Activated CD8-positive, alpha-beta T cell treated with anti-CD3 and anti-CD28 coated beads for 36 hours (primary cell): ENCODE results near the gene NR0B2. TPM values are rescaled to one million over a fixed set of nuclear protein-coding genes. Genes with fewer than 3 reads are reported as not detected.

Experiments
- ATAC-seq: fragments of 200-7000 bp; cut with Tn5 transposase; one replicate; pipeline ENCODE4 v1.10.0; 2021; ENCODE audit warnings: mild to moderate bottlenecking, moderate library complexity
- CTCF ChIA-PET: fragments of 350-600 bp; sonication (Branson Sonifier 250); formaldehyde crosslinking; loops from one replicate; lab custom pipeline; 2021; ENCODE audit warnings: antibody characterized with exemption; lab: Charles Lee
- POLR2A ChIA-PET: fragments of 350-600 bp; sonication (Branson Sonifier 250); formaldehyde crosslinking; loops from one replicate; lab custom pipeline; 2021; ENCODE audit warnings: antibody characterized with exemption; lab: Charles Lee
- DNase-seq: peaks from one replicate; pipeline ENCODE4 v3.0.0-alpha.2; 2020
- H3K27ac Mint-ChIP-seq: one replicate; pipeline ENCODE4 v1.8.0; 2021; ENCODE audit warnings: mild to moderate bottlenecking, mixed read lengths
- H3K27me3 Mint-ChIP-seq: one replicate; pipeline ENCODE4 v1.8.0; 2021; ENCODE audit warnings: mixed read lengths
- H3K36me3 Mint-ChIP-seq: one replicate; pipeline ENCODE4 v1.8.0; 2021; ENCODE audit warnings: low read depth, mixed read lengths
- H3K4me1 Mint-ChIP-seq: one replicate; pipeline ENCODE4 v1.8.0; 2021; ENCODE audit warnings: low read depth, mixed read lengths
- H3K4me3 Mint-ChIP-seq: one replicate; pipeline ENCODE4 v1.8.0; 2021; ENCODE audit warnings: mild to moderate bottlenecking, moderate library complexity, mixed read lengths
- H3K9me3 Mint-ChIP-seq: one replicate; pipeline ENCODE4 v1.8.0; 2021; ENCODE audit warnings: mixed read lengths
- CTCF ChIP-seq: fragments of 200-600 bp; IDR thresholded peaks from one replicate; pipeline ENCODE4 v1.8.0; 2022; ENCODE audit warnings: antibody characterized with exemption, mild to moderate bottlenecking
- intact Hi-C: fragments of 100-400 bp; cut with micrococcal nuclease; formaldehyde crosslinking; loops from one replicate; pipeline ENCODE4 v1.10.0; 2022
- total RNA-seq, 2 experiments: library from RNA; stranded (reverse); gene quantifications; one replicate each; pipeline ENCODE4 v1.2.3, GENCODE V29; 2021

The NR0B2 gene
- total RNA-seq, 2 experiments from 2014 or later, result not detected

- ChIA-PET POLR2A (interaction anchor here (0.6 to 6.0 kb wide), 21 partner anchors 8 to 1080 kb away, joined by 3 to 91 read pairs (median 3); partner anchors contain the start of genes GPN2, MTFR1L, NR0B2 and NUDC), CTCF (interaction anchor here (0.9 to 3.5 kb wide), 8 partner anchors 10 to 144 kb away, joined by 3 to 11 read pairs (median 4); partner anchors contain the start of genes GPN2 and PIGV)
- peak within 1 kb of the TSS; percentile 100 for H3K27ac Mint-ChIP-seq
- intact Hi-C loops, result loop anchor here (2.0 kb wide), 1 partner anchor 13 kb away; no protein-coding TSS in a partner anchor
- TF ChIP-seq CTCF, result no peak
- peaks cover 7% of the 10 kb centered on the region for H3K36me3 Mint-ChIP-seq
- DNase-seq (peak; percentile 95), ATAC-seq (peak; percentile 95)
- H3K4me1 Mint-ChIP-seq, result peaks cover 34% of the 10 kb centered on the region
- peak within 1 kb of the TSS; percentile 93 for H3K4me3 Mint-ChIP-seq
- H3K27me3 Mint-ChIP-seq, result no peaks in the 10 kb centered on the region
- no peaks in the 10 kb centered on the region for H3K9me3 Mint-ChIP-seq
Observed at GRCh38 chr1:26900001-26900814, 13.6 kb downstream of the NR0B2 start, which contains the start of gene GPATCH3. Gene GPATCH3, minus strand, starts transcription at chr1:26900467. Its CDS starts 25 bp downstream, at chr1:26900442.

DNA sequence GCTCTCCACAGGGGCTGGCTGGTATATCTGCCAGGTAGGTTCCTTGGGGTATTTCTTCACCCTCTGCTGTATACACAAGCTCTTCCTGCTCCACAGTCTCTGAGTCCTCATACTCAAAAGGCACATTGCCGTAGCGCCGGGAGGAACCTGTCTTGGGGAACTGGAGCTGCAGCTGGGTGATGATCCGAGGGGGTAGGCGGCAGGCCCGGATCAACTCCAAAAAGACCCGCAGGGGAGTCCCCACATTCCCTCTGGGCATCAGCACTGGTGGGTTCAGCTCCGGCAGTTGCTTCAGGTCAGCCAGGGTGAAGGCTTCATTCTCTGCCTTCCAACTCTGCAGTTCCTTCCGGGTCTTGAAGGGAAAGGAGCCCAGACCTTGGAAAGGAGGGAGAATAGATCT is 16.4 kb downstream of the NR0B2 start:
- H3K36me3 Mint-ChIP-seq, result peaks cover 23% of the 10 kb centered on the region
- ChIA-PET POLR2A (interaction anchor here (5.2 to 6.0 kb wide), 2 partner anchors 8 to 24 kb away, joined by 31 to 91 read pairs; partner anchors contain the start of genes GPN2 and NUDC), CTCF (interaction anchor here (1.5 to 1.8 kb wide), 2 partner anchors 15 to 296 kb away, joined by 4 read pairs; no protein-coding TSS in a partner anchor)
- no peaks in the 10 kb centered on the region for H3K9me3 Mint-ChIP-seq
- DNase-seq, result no peak
- no peaks in the 10 kb centered on the region for H3K27me3 Mint-ChIP-seq
- no peak overlapping the region for H3K4me3 Mint-ChIP-seq
- intact Hi-C loops, result no loop called here
- ATAC-seq, result no peak
- peak overlapping the region; percentile 52 for H3K27ac Mint-ChIP-seq
- no peak for TF ChIP-seq CTCF
- H3K4me1 Mint-ChIP-seq, result peaks cover 32% of the 10 kb centered on the region

DNA sequence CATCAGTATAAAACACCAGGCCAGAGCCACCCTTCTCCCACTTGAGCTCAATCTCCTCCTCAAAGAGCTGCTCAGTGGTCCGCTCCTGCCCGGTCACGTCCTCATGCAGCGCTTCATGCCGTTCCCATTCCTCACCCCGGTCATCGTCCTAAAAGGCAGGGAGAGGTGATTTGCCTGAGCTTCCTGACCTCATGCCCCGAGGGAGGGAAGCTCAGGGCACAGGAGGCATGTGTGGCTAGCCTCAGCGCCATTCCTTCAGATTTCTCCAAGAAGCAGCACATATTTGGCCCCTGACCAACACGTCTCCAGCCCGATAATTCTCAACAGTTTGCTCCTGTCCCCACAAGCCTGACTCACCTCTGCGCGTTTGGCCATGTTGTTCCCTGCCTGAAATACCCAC is 19.5 kb downstream of the NR0B2 start:
- TF ChIP-seq CTCF, result no peak
- Mint-ChIP-seq H3K36me3 (peaks cover 37% of the 10 kb centered on the region), H3K4me3 (no peak overlapping the region), H3K27me3 (no peaks in the 10 kb centered on the region), H3K4me1 (peaks cover 30% of the 10 kb centered on the region), H3K27ac (peak overlapping the region; percentile 6), H3K9me3 (no peaks in the 10 kb centered on the region)
- CTCF ChIA-PET, result interaction anchor here (0.6 to 1.4 kb wide), 2 partner anchors 14 to 293 kb away, joined by 3 read pairs; no protein-coding TSS in a partner anchor
- POLR2A ChIA-PET, result no interaction called here
- no peak for ATAC-seq
- DNase-seq, result no peak
- intact Hi-C loops, result no loop called here

GRCh38 chr1:26890467-26890796 is 23.3 kb downstream of the NR0B2 start:
- CTCF ChIA-PET, result interaction anchor here (1.0 to 4.6 kb wide), 9 partner anchors 9 to 69 kb away, joined by 3 to 19 read pairs (median 5); partner anchors contain the start of genes GPATCH3 and NUDC
- Mint-ChIP-seq H3K4me1 (peaks cover 29% of the 10 kb centered on the region), H3K27me3 (no peaks in the 10 kb centered on the region), H3K9me3 (no peaks in the 10 kb centered on the region), H3K36me3 (peaks cover 50% of the 10 kb centered on the region), H3K27ac (peak overlapping the region; percentile 94), H3K4me3 (peak overlapping the region; percentile 97)
- DNase-seq, result no peak
- intact Hi-C loops, result no loop called here
- TF ChIP-seq CTCF, result no peak
- ATAC-seq, result peak; percentile 50
- POLR2A ChIA-PET, result interaction anchor here (0.8 to 7.1 kb wide), 10 partner anchors 9 to 101 kb away, joined by 3 to 91 read pairs (median 4); partner anchors contain the start of genes GPATCH3 and NUDC
